ENCODE measurements around the gene C10orf53.

The C10orf53 gene

DNA sequence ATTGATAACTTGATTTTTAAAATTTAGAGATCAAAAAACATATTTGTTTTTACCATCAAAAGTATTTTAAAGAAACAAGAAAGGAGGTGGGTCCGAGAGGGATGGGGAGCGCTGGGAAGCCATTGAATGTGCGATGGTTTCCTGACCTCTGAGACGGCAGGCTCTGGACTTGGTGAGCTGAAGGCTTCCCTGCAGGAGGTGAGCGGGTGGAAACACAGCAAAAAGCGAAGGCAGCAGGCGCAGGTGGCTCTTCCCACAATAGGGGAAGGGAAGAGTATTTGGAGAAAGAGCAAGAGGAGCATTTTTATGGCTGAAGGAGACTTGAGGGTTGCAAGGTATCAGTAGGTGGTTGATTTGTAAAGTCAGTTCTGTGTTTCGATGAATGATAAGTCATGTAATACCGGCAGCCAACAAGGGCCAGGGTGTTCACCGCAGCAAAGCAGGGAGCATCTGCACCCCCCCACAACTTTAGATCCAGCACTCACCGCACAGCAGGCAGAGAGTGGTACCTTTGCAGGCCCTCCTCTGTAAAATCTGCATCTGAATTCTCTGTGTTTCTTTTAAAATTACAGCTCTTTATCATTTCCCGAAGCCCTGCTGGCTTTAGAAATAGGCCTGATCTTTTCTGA is 10.5 kb downstream of the C10orf53 start:
- no peak for DNase-seq (ENCODE audit: extremely low read depth, low read depth)
- TF ChIP-seq, protein P1, sequence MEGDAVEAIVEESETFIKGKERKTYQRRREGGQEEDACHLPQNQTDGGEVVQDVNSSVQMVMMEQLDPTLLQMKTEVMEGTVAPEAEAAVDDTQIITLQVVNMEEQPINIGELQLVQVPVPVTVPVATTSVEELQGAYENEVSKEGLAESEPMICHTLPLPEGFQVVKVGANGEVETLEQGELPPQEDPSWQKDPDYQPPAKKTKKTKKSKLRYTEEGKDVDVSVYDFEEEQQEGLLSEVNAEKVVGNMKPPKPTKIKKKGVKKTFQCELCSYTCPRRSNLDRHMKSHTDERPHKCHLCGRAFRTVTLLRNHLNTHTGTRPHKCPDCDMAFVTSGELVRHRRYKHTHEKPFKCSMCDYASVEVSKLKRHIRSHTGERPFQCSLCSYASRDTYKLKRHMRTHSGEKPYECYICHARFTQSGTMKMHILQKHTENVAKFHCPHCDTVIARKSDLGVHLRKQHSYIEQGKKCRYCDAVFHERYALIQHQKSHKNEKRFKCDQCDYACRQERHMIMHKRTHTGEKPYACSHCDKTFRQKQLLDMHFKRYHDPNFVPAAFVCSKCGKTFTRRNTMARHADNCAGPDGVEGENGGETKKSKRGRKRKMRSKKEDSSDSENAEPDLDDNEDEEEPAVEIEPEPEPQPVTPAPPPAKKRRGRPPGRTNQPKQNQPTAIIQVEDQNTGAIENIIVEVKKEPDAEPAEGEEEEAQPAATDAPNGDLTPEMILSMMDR (IDR thresholded peaks at IDR 0.05; ENCODE audit: low read depth, low read length): no peak

DNA sequence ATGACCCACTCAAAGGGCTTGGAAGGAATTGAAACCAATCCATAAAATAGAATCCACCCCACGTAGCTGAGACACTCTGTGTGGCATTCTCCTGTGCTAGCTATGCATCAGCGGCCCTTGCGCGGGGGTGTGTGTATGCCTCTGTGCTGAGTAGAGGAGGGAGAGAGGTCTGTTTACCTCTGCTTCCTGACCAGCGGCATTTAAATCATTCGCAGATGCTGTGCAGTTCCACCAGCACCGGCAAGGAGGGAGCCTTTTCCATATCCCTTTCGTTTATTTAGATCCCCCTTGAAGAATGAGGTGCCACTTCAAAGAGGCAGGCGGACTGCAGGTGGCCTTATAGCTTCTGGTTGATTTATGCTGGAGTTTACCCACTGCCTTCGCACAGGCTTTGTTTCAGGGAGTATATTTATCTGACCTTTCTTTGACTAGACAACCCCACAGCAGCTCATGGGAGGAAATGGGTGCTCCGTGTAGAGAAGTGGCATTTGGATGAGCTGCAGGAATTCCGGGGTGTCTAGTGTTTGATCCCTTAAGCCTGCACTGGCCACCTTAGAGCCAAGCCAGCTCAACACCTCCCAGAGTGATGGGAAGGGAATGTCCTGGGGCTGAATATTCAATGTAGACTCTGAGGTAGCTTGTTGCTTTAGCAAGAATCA is 11.4 kb downstream of the C10orf53 start:
- no peak for DNase-seq (ENCODE audit: extremely low read depth, low read depth)
- TF ChIP-seq, protein P1 (IDR thresholded peaks at IDR 0.05; ENCODE audit: low read depth, low read length): no peak

DNA sequence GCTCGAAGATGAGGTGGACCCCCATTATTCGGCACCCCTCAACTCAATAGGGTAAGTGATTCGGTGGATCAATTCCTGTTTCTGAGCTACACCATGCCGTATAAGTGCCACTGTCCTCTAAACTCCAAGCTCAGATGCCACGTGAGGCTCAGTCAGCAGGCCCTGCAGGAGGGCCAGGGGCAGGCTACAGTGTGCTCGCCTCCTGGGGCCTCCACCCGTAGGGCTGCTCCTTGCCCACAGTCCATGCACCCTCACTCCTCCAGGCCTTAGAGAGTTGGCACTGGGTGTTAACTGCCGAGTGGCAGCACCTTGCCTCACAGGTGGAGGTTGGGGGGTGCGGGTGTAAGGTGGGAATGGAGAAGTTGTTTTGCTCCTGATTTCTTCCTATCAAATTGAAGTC is 12.1 kb downstream of the C10orf53 start:
- TF ChIP-seq, protein P1 (IDR thresholded peaks at IDR 0.05; ENCODE audit: low read depth, low read length): no peak
- DNase-seq (ENCODE audit: extremely low read depth, low read depth): no peak

DNA sequence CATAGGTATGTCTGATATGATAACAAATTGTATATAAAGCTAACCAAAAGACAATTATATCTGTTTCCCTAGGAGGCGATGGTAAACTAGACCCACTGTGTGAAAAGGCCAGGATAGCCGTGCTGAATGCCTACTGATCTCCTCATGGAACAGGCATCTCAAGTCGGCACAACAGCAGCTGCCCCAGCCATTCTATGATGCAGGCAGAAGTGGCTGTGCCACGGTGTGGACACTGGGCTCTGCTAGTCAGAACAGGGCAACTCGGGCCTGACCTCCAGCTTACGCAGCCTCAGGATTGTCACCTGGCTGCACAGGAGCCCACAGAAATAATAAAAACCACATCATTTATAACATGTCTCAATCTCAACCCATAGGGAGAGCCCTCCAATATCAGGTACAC is 15.0 kb downstream of the C10orf53 start:
- TF ChIP-seq, protein P1 (IDR thresholded peaks at IDR 0.05; ENCODE audit: low read depth, low read length): no peak
- no peak for DNase-seq (ENCODE audit: extremely low read depth, low read depth)

DNA sequence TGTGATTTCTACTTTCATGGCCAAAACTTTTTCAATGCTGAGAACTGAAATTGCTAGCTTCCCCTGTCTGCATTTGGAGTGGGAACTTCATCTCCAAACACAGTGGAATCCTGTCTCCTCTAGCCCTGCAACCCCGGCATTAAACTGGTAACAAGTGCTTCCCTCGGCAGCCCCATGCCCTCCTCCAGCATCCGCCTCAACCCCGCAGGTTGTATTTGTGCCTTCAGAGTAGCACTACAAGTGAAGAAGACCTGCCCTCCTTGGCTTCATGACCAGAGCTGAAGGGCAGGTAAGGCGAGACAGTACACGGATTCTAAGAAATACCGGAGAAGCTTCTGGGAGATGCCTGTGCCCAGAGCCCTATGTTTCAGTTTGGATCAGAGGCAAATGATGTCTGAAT is 16.9 kb downstream of the C10orf53 start:
- no peak for DNase-seq (ENCODE audit: extremely low read depth, low read depth)
- TF ChIP-seq, protein P1 (IDR thresholded peaks at IDR 0.05; ENCODE audit: low read depth, low read length): no peak

DNA sequence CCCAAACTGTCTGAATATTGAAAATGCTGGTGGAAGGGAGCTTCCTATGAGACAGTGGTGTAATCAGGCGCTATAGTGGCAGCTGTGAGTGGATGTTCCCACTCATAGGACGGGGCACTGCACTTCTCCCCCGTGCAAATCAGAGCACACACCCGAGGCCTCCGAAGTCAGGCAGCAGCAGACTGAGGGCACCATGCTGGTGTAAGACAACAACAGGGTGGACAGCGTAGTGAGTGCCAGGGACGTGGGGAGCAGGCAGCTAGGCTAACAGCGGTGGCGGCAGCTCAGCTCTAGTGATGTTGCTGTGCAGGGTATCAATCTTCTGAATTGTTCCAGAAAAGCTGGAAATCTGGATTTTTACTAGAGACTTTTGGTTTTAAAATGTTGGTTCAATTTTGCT is 19.2 kb downstream of the C10orf53 start:
- TF ChIP-seq, protein P1 (IDR thresholded peaks at IDR 0.05; ENCODE audit: low read depth, low read length): no peak

DNA sequence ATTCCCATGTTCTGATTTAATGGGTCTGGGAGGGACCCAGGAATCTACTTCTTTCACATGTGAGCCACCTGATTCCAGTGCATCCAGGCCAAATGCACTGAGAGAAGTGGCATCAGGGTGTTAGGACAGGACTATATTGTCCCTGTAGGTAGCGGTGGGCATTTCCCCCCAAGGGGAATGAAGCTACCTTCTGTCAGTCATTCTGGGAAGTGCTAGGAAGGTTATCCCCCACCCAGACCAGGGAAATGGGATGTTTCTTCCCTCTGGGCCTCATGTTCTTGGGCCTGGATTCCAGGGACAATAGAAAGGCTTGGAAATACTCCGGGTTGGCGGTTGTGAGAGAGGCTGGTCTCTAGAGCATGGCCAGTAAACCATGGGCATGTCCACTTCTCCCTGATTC is 20.8 kb downstream of the C10orf53 start:
- no peak for DNase-seq (ENCODE audit: extremely low read depth, low read depth)
- TF ChIP-seq, protein P1 (IDR thresholded peaks at IDR 0.05; ENCODE audit: low read depth, low read length): no peak

More for the DNA sequence above, 19.2 kb downstream of the C10orf53 start:
- DNase-seq (ENCODE audit: extremely low read depth, low read depth): no peak

All from AG09319 (cell line).